CD4-positive, alpha-beta T cell treated with Interferon gamma for 1 hour (primary cell): ENCODE data around the gene VCP.
"Not testable (repeated sequence)": the region's sequence is repeated elsewhere in the genome, so short reads cannot be mapped to it uniquely, and the experiment has no call there.

Experiments used
- DNase-seq: peaks from one replicate; pipeline ENCODE4 v3.0.0-alpha.2; 2020

Gene VCP

GRCh38 chr9:35057271-35057620 lies 15.2 kb downstream of the VCP start:
- no peak for DNase-seq

GRCh38 chr9:35056571-35057270 lies 15.7 kb downstream of the VCP start:
- no peak for DNase-seq

GRCh38 chr9:35054871-35055644 lies 17.4 kb downstream of the VCP start:
- no peak for DNase-seq

- no peak for DNase-seq
Observed at GRCh38 chr9:35054185-35054835, 18.1 kb downstream of the VCP start.

GRCh38 chr9:35051069-35051967 lies 21.1 kb downstream of the VCP start:
- DNase-seq, result peak; percentile 12

GRCh38 chr9:35048511-35048910 lies 23.9 kb downstream of the VCP start:
- DNase-seq, result no peak

GRCh38 chr9:35044071-35044470 lies 28.4 kb downstream of the VCP start:
- no peak for DNase-seq

GRCh38 chr9:35042891-35043545 lies 29.4 kb downstream of the VCP start:
- DNase-seq, result no peak

- DNase-seq, result no peak
Observed at GRCh38 chr9:35042081-35042604, 30.3 kb downstream of the VCP start.

GRCh38 chr9:35035851-35036701 lies 36.3 kb downstream of the VCP start:
- peak; percentile 25 for DNase-seq

GRCh38 chr9:35033101-35033500 lies 39.3 kb downstream of the VCP start:
- no peak for DNase-seq

GRCh38 chr9:35029852-35030251 lies 42.6 kb downstream of the VCP start:
- DNase-seq, result no peak

- DNase-seq, result no peak
Observed at GRCh38 chr9:35029241-35029640, 43.2 kb downstream of the VCP start.

- DNase-seq, result no peak
Observed at GRCh38 chr9:35028341-35028740, 44.1 kb downstream of the VCP start.

- no peak for DNase-seq
Observed at GRCh38 chr9:35027860-35028259, 44.6 kb downstream of the VCP start.

GRCh38 chr9:35027374-35027773 lies 45.1 kb downstream of the VCP start:
- DNase-seq, result no peak

- no peak for DNase-seq
Observed at GRCh38 chr9:35026671-35027070, 45.8 kb downstream of the VCP start.

GRCh38 chr9:35023443-35023842 lies 49.0 kb downstream of the VCP start:
- DNase-seq, result not testable (repeated sequence)

GRCh38 chr9:35014517-35014916 lies 57.9 kb downstream of the VCP start:
- no peak for DNase-seq

- no peak for DNase-seq
Observed at GRCh38 chr9:35010351-35010958, 62.0 kb downstream of the VCP start.
